BJ (cell line): ENCODE data around the gene CD69. TPM values are rescaled to one million over a fixed set of nuclear protein-coding genes. Genes with fewer than 3 reads are reported as not detected.

Experiments
- CTCF ChIA-PET: fragments of 350-600 bp; formaldehyde crosslinking; extraction: SDS; loops from one replicate; lab custom pipeline; 2021; ENCODE audit warnings: antibody characterized with exemption, inconsistent platforms; lab: Yijun Ruan, JAX
- POLR2A ChIA-PET: fragments of 300-600 bp; sonication (Branson Sonifier 250); formaldehyde crosslinking; extraction: SDS; loops from one replicate; lab custom pipeline; 2021; ENCODE audit warnings: antibody characterized with exemption; lab: Charles Lee
- DNase-seq: peaks from one replicate; pipeline ENCODE4 v3.0.0-alpha.2; 2011; ENCODE audit warnings: low read depth
- H3K27me3 ChIP-seq: 2 replicates; pipeline ENCODE4 v1.6.0; 2011; ENCODE audit warnings: low read length; ENCODE audit not compliant: control insufficient read depth, insufficient read depth
- H3K36me3 ChIP-seq: 2 replicates; pipeline ENCODE4 v1.5.1; 2011; ENCODE audit warnings: low read length; ENCODE audit not compliant: control insufficient read depth, insufficient read depth
- H3K4me3 ChIP-seq: 2 replicates; pipeline ENCODE4 v1.5.1; 2011; ENCODE audit warnings: low read depth, mild to moderate bottlenecking, control low read depth, low read length
- polyA plus RNA-seq: library from polyadenylated mRNA; depleted of rRNA; stranded (reverse); fragments of >200 nt; gene quantifications from 2 replicates; pipeline ENCODE4 v1.2.3, GENCODE V29; 2011
- TF ChIP-seq, protein P1 (sequence below): IDR thresholded peaks from 2 replicates; pipeline ENCODE4 v1.5.1; 2011; ENCODE audit warnings: low read depth, mild to moderate bottlenecking, control low read depth, inconsistent platforms, low read length, moderate library complexity; ENCODE audit not compliant: insufficient read depth

The CD69 gene
- polyA plus RNA-seq, 1 experiment = not detected

DNA sequence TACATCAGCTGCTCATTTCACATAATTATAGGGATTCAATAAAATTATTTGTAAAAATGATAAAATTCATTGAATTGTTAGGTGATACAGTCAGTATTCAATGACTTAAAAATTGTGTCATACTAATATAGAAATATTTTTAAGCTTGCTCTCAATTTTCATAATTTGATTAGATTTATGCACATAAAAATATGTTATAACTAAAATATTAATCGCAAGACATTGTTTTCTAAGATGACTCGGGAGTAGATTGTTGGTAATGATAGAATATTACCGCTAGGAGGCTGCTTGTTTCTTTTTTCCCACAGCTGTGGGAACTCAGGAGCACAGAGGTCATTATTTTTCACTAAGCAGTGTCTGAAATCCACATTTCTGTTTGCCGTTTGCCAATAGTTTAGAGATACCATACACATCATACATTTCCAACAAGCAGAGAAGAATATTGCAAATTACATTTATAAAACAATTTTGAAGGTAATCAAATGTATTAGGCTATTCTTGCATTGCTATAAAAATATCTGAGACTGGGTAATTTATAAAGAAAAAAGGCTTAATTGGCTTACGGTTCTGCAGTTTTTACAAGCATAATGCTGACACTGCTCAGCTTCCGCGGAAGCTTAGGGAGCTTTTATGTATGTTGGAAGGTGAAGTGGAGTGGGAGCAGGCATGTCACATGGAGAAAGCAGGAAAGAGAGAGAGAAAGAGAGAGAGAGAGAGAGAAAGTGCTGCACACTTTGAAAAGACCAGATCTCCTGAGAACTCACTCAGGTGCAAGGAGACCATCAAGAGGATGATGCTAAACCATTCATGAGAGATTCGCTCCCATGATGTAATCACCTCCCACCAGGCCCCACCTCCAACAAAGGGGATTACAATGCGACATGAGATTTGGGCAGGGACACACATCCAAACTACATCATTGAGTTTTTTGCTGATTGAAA lies 9.2 kb downstream of the CD69 start:
- no peak for DNase-seq
- TF ChIP-seq, protein P1, sequence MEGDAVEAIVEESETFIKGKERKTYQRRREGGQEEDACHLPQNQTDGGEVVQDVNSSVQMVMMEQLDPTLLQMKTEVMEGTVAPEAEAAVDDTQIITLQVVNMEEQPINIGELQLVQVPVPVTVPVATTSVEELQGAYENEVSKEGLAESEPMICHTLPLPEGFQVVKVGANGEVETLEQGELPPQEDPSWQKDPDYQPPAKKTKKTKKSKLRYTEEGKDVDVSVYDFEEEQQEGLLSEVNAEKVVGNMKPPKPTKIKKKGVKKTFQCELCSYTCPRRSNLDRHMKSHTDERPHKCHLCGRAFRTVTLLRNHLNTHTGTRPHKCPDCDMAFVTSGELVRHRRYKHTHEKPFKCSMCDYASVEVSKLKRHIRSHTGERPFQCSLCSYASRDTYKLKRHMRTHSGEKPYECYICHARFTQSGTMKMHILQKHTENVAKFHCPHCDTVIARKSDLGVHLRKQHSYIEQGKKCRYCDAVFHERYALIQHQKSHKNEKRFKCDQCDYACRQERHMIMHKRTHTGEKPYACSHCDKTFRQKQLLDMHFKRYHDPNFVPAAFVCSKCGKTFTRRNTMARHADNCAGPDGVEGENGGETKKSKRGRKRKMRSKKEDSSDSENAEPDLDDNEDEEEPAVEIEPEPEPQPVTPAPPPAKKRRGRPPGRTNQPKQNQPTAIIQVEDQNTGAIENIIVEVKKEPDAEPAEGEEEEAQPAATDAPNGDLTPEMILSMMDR = peak; percentile 61
- Histone ChIP-seq H3K4me3 (no peak overlapping the region), H3K27me3 (no peaks in the 10 kb centered on the region), H3K36me3 (no peaks in the 10 kb centered on the region)
- ChIA-PET POLR2A (no interaction called here), CTCF (interaction anchor here (0.7 to 4.7 kb wide), 36 partner anchors 7 to 439 kb away, joined by 3 to 64 read pairs (median 5); partner anchors contain the start of genes CD69 and CLEC2A)

DNA sequence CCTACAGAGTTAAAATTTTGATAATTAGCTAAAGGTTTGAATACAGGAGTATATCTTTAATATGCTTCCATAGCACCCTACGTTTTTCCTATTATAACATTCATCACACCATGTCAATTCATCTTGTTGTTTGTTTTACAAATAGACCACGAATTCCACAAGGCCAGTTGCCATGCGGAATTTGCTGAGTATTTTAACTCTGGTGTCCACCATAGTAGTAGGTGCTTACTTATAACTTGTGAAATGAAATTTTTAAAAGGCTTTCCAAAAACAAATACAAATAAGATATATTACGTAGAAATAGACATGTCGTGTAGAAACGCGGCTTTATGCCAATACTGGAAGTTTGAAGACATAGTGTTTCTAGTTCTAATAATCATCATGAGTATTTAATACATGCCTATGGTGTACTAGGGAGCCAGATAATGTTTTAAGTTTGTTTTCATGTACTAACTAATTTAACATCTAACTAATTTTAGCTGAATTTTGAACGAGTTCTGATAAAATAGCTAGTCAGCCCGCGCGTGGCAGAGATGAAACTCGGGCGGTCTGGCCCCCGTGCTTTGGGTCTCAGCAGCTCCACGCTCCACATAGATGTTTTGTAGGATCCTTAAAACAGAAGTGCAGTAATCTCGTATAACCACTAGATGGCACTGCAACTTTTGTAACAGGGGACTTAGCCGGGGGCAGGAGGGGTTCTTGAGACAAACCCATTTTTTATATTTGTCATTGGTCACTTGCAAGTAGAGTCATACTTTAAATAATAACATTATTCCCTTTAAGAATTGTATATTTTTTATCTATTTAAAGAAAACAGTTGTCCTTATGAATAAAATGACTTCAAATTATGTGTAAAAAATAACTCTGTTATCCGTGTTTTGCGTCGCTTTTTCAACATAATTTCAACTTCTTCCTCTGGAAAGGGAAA lies 10.2 kb downstream of the CD69 start:
- H3K27me3 ChIP-seq = no peaks in the 10 kb centered on the region
- no peaks in the 10 kb centered on the region for H3K36me3 ChIP-seq
- POLR2A ChIA-PET = no interaction called here
- TF ChIP-seq, protein P1 = peak; percentile 84
- H3K4me3 ChIP-seq = no peak overlapping the region
- no peak for DNase-seq
- CTCF ChIA-PET = interaction anchor here (0.6 to 4.7 kb wide), 48 partner anchors 8 to 440 kb away, joined by 3 to 64 read pairs (median 4); partner anchors contain the start of genes CD69, CLEC2A and KLRF2

DNA sequence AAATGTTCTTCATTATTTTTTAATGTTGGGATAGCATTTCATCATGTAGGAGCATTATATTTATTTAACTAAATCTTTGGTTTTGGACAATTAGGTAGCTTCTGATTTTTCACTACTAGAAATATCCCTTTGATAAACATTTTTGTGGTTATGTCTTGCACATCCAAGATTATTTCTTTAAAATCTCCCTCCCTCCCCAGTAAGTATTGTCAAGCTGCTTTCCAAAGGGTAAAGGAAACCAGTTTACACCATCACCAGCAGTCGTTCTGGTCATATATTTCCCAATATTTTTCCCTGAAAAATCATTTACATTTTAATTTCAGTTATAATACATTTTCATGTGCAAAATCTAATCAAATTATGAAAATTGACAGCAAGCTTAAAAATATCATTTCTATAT lies 11.1 kb downstream of the CD69 start:
- no peak for DNase-seq
- 0 out of 2 replicates have a peak, but pooled peaks cover 1% of the 10 kb centered on the region for H3K27me3 ChIP-seq
- POLR2A ChIA-PET = no interaction called here
- CTCF ChIA-PET = interaction anchor here (1.0 to 4.7 kb wide), 25 partner anchors 9 to 391 kb away, joined by 3 to 64 read pairs (median 6); partner anchors contain the start of genes CD69 and CLEC2A
- H3K4me3 ChIP-seq = no peak overlapping the region
- TF ChIP-seq, protein P1 = no peak
- H3K36me3 ChIP-seq = no peaks in the 10 kb centered on the region

DNA sequence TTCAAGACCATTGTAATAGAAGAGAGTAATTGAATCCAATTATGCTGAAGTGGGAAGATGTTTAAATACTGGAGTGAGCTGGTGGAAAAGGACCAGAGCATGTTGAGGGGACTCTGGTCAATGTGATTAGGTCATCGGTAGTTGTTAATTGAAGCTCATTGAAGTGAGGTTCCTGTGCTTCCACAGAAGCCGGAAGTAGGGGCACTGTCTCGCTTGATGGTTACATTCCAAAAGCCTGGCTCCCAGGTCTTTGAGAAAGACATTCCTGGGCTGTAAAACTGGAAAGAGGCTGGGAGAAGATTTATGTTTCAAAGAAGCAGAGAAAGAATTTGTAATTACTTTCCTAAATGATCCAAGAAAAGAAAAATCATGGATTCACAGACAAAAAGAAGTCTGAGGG lies 15.5 kb downstream of the CD69 start:
- 0 out of 2 replicates have a peak, but pooled peaks cover 1% of the 10 kb centered on the region for H3K27me3 ChIP-seq
- H3K4me3 ChIP-seq = no peak overlapping the region
- ChIA-PET CTCF (no interaction called here), POLR2A (no interaction called here)
- H3K36me3 ChIP-seq = no peaks in the 10 kb centered on the region
- TF ChIP-seq, protein P1 = no peak
- no peak for DNase-seq
